SU-DHL-6 (cell line): ENCODE measurements around the gene THRAP3.

ENCODE experiments used
- EZH2phosphoT487 ChIP-seq: fragments of 200-600 bp; sonication (generic), shearing (Covaris generic); conservative IDR thresholded peaks from 2 replicates; pipeline ENCODE4 v1.6.1; 2018; ENCODE audit warnings: mild to moderate bottlenecking, antibody characterized with exemption, low read length, moderate library complexity, mixed read lengths
- TF ChIP-seq, protein P1 (sequence below): fragments of 200-600 bp; sonication (generic); IDR thresholded peaks from one replicate; pipeline ENCODE4 v1.5.1; 2017; ENCODE audit warnings: antibody characterized with exemption, mild to moderate bottlenecking, low read length, moderate library complexity; ENCODE audit not compliant: insufficient read depth, poor library complexity, severe bottlenecking

GRCh38 chr1:36222481-36223380 lies 1.5 kb upstream of the THRAP3 start:
- TF ChIP-seq, protein P1, sequence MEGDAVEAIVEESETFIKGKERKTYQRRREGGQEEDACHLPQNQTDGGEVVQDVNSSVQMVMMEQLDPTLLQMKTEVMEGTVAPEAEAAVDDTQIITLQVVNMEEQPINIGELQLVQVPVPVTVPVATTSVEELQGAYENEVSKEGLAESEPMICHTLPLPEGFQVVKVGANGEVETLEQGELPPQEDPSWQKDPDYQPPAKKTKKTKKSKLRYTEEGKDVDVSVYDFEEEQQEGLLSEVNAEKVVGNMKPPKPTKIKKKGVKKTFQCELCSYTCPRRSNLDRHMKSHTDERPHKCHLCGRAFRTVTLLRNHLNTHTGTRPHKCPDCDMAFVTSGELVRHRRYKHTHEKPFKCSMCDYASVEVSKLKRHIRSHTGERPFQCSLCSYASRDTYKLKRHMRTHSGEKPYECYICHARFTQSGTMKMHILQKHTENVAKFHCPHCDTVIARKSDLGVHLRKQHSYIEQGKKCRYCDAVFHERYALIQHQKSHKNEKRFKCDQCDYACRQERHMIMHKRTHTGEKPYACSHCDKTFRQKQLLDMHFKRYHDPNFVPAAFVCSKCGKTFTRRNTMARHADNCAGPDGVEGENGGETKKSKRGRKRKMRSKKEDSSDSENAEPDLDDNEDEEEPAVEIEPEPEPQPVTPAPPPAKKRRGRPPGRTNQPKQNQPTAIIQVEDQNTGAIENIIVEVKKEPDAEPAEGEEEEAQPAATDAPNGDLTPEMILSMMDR = no peak
- TF ChIP-seq EZH2phosphoT487 = no peak
